Esophagus squamous epithelium (tissue), 5 donors: ENCODE measurements around the gene AIFM3. TPM values are rescaled to one million over a fixed set of nuclear protein-coding genes. Genes with fewer than 3 reads are reported as not detected.
A peak's percentile ranks its signal among the peaks of the same experiment; 100 is the strongest.

ENCODE experiments used
- DNase-seq: peaks from one replicate; lab custom pipeline; 2025; lab: John Stamatoyannopoulos, UW
- H3K27ac ChIP-seq, 4 donors: fragments of 200-600 bp; sonication (generic); one replicate each; pipeline ENCODE4 v1.5.1; 2016 to 2019; ENCODE audit warnings: mild to moderate bottlenecking in 1 of 4
- H3K27me3 ChIP-seq, 4 donors: fragments of 200-600 bp; sonication (generic); 1 replicate in 3 of 4; 2 replicates in 1 of 4; pipeline versions ENCODE4 v1.5.1 to v1.6.0; 2017 to 2021; ENCODE audit warnings: antibody characterized with exemption in 1 of 4
- H3K36me3 ChIP-seq, 3 donors: fragments of 200-600 bp; sonication (generic); one replicate each; pipeline ENCODE4 v1.5.1; 2016 to 2019
- H3K4me1 ChIP-seq, 3 donors: fragments of 200-600 bp; sonication (generic); one replicate each; pipeline ENCODE4 v1.5.1; 2017 to 2019
- H3K4me3 ChIP-seq, 4 donors: fragments of 200-600 bp; sonication (generic); 1 replicate in 3 of 4; 2 replicates in 1 of 4; pipeline ENCODE4 v1.5.1; 2016 to 2019; ENCODE audit warnings: mild to moderate bottlenecking in 2 of 4, moderate library complexity in 1 of 4
- H3K9me3 ChIP-seq, 3 donors: fragments of 200-600 bp; sonication (generic); one replicate each; pipeline ENCODE4 v1.5.1; 2016 to 2019
- CTCF ChIP-seq, 6 experiments: fragments of 450-650 bp in 4 of 6; fragments of 200-600 bp in 2 of 6; sonication (generic) in 2 of 6; IDR thresholded peaks; one replicate each; pipeline ENCODE4 v1.5.1; 2016 to 2019; ENCODE audit warnings: antibody characterized with exemption in 6 of 6, mild to moderate bottlenecking in 4 of 6, moderate library complexity in 4 of 6
- POLR2A ChIP-seq, 4 donors: fragments of 450-650 bp; IDR thresholded peaks; one replicate each; pipeline ENCODE4 v1.6.1; 2017; ENCODE audit warnings: antibody characterized with exemption in 4 of 4, mild to moderate bottlenecking in 4 of 4, moderate library complexity in 3 of 4
- WGBS, 2 donors: methylation state at CpG; one replicate each; pipeline ENCODE4 v1.1.5; 2018; 5-methylcytosine and 5-hydroxymethylcytosine counted together
- intact Hi-C: fragments of 100-400 bp; cut with DNase I; formaldehyde crosslinking; loops from one replicate; pipeline ENCODE4 v1.15.0; 2022
- total RNA-seq, 4 donors: library from RNA; depleted of rRNA; stranded (reverse); fragments of >200 nt; gene quantifications; one replicate each; pipeline ENCODE4 v1.1.0, GENCODE V29; 2016
- donor health status: DM: yes; HTN: yes; CAD: no.

AIFM3 gene
- total RNA-seq, result 1 to 10 TPM in 2 of 4 donors, under 1 TPM in 2; 0.30 to 1.9 (median 0.94) TPM

- intact Hi-C loops, result no loop called here
Measured at GRCh38 chr22:20966883-20967696, at the start of gene AIFM3. AIFM3 (plus strand) TSS chr22:20967255; CDS start chr22:20967945, 690 bp downstream.

GRCh38 chr22:20918663-20919218 lies 48.3 kb upstream of the AIFM3 start:
- TF ChIP-seq CTCF (IDR thresholded peaks at IDR 0.05), result no peak
- no peak for TF ChIP-seq POLR2A (IDR thresholded peaks at IDR 0.05)
- H3K4me1 ChIP-seq, result peaks cover 25 to 65% (median 43%) of the 10 kb centered on the region in 3 donors

More at GRCh38 chr22:20966883-20967696, at the start of gene AIFM3:
- no peaks in the 10 kb centered on the region for H3K9me3 ChIP-seq
- H3K27me3 ChIP-seq, result peaks cover 0 to 22% (median 0%) of the 10 kb centered on the region in 4 donors
- WGBS, 2 donors, result 40 to 54% methylated on average over 4 to 10 of the region's 22 CpGs
- no peak within 1 kb of the TSS for H3K27ac ChIP-seq
- DNase-seq, result no peak
- no peaks in the 10 kb centered on the region for H3K36me3 ChIP-seq
- TF ChIP-seq CTCF (IDR thresholded peaks at IDR 0.05), result no peak
- TF ChIP-seq POLR2A (IDR thresholded peaks at IDR 0.05), result no peak
- H3K4me1 ChIP-seq, result peaks cover 9 to 37% (median 18%) of the 10 kb centered on the region in 3 donors
- no peak within 1 kb of the TSS for H3K4me3 ChIP-seq

DNA sequence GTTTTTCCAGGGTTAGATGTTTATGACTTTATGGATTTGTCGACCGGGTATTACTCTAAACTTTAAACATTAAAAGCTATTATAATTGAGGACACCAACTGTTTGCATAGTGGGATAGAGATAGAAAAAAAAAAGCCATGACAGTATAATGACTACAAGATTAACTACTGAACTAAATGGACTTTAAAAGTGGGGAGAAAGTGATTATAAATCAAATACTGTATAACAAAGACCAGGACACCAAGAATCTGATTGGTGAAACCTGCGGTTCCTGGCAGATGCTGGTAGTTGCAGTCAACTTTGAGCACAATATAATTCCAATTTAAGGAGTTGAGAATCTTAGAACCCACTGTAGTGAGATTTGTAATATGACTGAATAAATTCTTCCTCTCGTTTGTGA lies 47.3 kb upstream of the AIFM3 start:
- H3K27me3 ChIP-seq, result no peaks in the 10 kb centered on the region
- H3K4me1 ChIP-seq, result peaks cover 25 to 75% (median 43%) of the 10 kb centered on the region in 3 donors
- peaks cover 0 to 3% (median 0%) of the 10 kb centered on the region in 3 donors for H3K36me3 ChIP-seq
- 5 to 7% methylated on average over 4 of the region's 4 CpGs for WGBS, 2 donors
- TF ChIP-seq POLR2A (IDR thresholded peaks at IDR 0.05) (no peak), CTCF (IDR thresholded peaks at IDR 0.05) (no peak)
- H3K4me3 ChIP-seq, result peak overlapping the region; percentile 74 to 100 (median 90)
- H3K9me3 ChIP-seq, result no peaks in the 10 kb centered on the region
- intact Hi-C loops, result loop anchor here (10.0 kb wide), 1 partner anchor 55 kb away; no protein-coding TSS in a partner anchor
- DNase-seq, result no peak
- peak overlapping the region; percentile 22 to 100 (median 96) for H3K27ac ChIP-seq

More at GRCh38 chr22:20918663-20919218, 48.3 kb upstream of the AIFM3 start:
- Histone ChIP-seq H3K36me3 (peaks cover 0 to under 1% (median 0%) of the 10 kb centered on the region in 3 donors), H3K9me3 (no peaks in the 10 kb centered on the region), H3K27me3 (no peaks in the 10 kb centered on the region), H3K27ac (peak overlapping the region; percentile 79 to 100 (median 96)), H3K4me3 (peak overlapping the region; percentile 74 to 100 (median 90))
- intact Hi-C loops, result loop anchor here (10.0 kb wide), 1 partner anchor 54 kb away; no protein-coding TSS in a partner anchor
- DNase-seq, result no peak
- 0% methylated on average over 13 to 16 of the region's 19 CpGs for WGBS, 2 donors

DNA sequence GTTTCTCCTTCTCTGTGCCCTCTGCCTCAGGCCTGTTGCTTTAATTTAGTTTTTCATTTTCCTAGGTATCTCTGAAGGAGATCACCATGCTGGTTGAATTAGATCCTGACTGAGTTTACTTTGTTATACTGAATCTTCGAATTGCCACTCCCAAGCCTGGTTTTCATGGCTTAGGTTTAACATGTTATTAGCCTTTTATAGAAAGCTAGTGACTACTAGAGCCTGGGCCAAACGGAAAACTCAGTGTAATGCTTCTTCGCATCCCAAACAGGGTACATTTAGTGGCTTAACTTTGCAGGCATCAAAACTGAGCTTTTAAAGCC lies 46.2 kb upstream of the AIFM3 start:
- Histone ChIP-seq H3K36me3 (peaks cover 0 to 3% (median 0%) of the 10 kb centered on the region in 3 donors), H3K4me1 (peaks cover 25 to 80% (median 43%) of the 10 kb centered on the region in 3 donors), H3K9me3 (no peaks in the 10 kb centered on the region), H3K27me3 (no peaks in the 10 kb centered on the region), H3K4me3 (peak overlapping the region; percentile 74 to 100 (median 90)), H3K27ac (peak overlapping the region; percentile 22 to 100 (median 96))
- WGBS, 2 donors, result 24 to 30% methylated on average over 3 of the region's 3 CpGs
- TF ChIP-seq CTCF (IDR thresholded peaks at IDR 0.05) (no peak), POLR2A (IDR thresholded peaks at IDR 0.05) (no peak)
- intact Hi-C loops, result no loop called here
- DNase-seq, result no peak
